Loucy (cell line): ENCODE data around the gene RRP1B.

ENCODE experiments used
- CTCF ChIP-seq: fragments of 200-600 bp; sonication (generic); conservative IDR thresholded peaks from 2 replicates; pipeline ENCODE4 v1.5.1; 2014; ENCODE audit warnings: mild to moderate bottlenecking, antibody characterized with exemption, low read length
- EZH2phosphoT487 ChIP-seq: fragments of 200-600 bp; IDR thresholded peaks from 2 replicates; pipeline ENCODE4 v1.6.1; 2018; ENCODE audit warnings: antibody characterized with exemption, mild to moderate bottlenecking, moderate library complexity, borderline replicate concordance

GRCh38 chr21:43733060-43733459 is 73.7 kb downstream of the RRP1B start:
- TF ChIP-seq CTCF: no peak
- no peak for TF ChIP-seq EZH2phosphoT487
